Inflammatory macrophage (primary cell): Measurements from ENCODE around the gene CCDC187.

Source experiments
- DNase-seq, 2 donors: peaks; one replicate each; pipeline ENCODE4 v3.0.0-alpha.2; 2020 to 2022

The CCDC187 gene

GRCh38 chr9:136297016-136297691 lies 6.7 kb downstream of the CCDC187 start:
- no peak for DNase-seq

- no peak for DNase-seq
Observed at GRCh38 chr9:136296434-136297015, 7.4 kb downstream of the CCDC187 start.

- no peak for DNase-seq
Observed at GRCh38 chr9:136295542-136296433, 8.1 kb downstream of the CCDC187 start.

- no peak for DNase-seq
Observed at GRCh38 chr9:136295055-136295454, 8.8 kb downstream of the CCDC187 start.

GRCh38 chr9:136294437-136294836 lies 9.5 kb downstream of the CCDC187 start:
- DNase-seq = no peak

GRCh38 chr9:136293476-136294077 lies 10.3 kb downstream of the CCDC187 start:
- no peak for DNase-seq

- DNase-seq = no peak
Observed at GRCh38 chr9:136292591-136293448, 11.1 kb downstream of the CCDC187 start.

- no peak for DNase-seq
Observed at GRCh38 chr9:136292026-136292538, 11.8 kb downstream of the CCDC187 start.

- DNase-seq = no peak
Observed at GRCh38 chr9:136291306-136292025, 12.4 kb downstream of the CCDC187 start.

- DNase-seq = no peak
Observed at GRCh38 chr9:136290508-136291000, 13.3 kb downstream of the CCDC187 start.

- no peak for DNase-seq
Observed at GRCh38 chr9:136289651-136290507, 14.0 kb downstream of the CCDC187 start.

GRCh38 chr9:136287960-136288753 lies 15.7 kb downstream of the CCDC187 start:
- no peak for DNase-seq

GRCh38 chr9:136286987-136287379 lies 16.9 kb downstream of the CCDC187 start:
- DNase-seq = no peak

GRCh38 chr9:136286359-136286986 lies 17.4 kb downstream of the CCDC187 start:
- no peak for DNase-seq

GRCh38 chr9:136285501-136286358 lies 18.2 kb downstream of the CCDC187 start:
- DNase-seq = no peak

GRCh38 chr9:136284951-136285350 lies 18.9 kb downstream of the CCDC187 start:
- no peak for DNase-seq

GRCh38 chr9:136284311-136284710 lies 19.6 kb downstream of the CCDC187 start:
- no peak for DNase-seq
